Measurements from ENCODE around the gene FBXO7. TPM values are rescaled to one million over a fixed set of nuclear protein-coding genes. Genes with fewer than 3 reads are reported as not detected.

Gene FBXO7
- total RNA-seq, 1 donor from 2014 or later = 75.6 TPM

DNA sequence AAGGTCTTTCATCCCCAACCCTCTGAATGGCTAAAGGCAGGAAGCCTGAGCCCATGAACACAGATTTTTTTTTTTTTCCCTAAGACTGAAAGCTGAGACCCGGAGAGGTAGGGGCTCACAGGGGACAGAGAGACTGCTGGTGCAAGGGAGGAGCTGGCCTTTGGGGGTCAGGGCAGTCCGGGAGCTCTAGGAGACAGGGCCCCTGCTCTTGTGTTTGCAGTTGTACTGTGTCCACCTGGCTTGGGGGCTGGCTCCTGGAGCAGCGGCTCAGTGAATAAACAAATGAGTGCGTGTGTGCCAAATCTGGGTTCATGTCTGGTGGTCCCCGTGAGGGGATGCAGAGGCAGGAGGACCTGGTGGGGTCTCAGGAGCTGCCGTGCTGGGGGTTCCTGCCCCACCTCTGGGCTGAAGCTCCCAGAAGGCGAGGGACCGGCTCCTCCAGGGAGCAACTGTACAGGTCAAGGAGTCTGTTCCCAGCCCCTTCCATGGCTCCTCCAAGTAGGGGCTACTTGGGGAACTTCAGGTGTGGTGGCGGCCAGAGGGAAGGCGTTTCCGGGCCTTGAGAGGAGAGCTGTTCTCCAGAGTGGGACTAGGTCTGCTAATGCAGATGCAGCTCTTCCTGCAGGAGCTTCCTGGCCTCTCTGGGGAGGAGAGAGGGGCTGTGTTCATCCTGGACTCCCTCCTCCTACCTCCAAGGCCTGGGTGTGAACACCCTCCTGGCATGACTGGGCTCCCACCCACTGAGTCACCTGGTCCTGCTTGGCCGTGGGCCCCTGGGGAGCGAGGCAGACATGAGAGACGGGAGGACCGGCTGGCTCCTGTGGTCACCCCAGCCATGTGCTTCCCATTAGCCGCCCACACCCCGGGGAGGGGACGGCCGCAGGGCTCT, 57.6 kb downstream of the FBXO7 start:
- peak; percentile 84 for DNase-seq (ENCODE audit: low spot score)

DNA sequence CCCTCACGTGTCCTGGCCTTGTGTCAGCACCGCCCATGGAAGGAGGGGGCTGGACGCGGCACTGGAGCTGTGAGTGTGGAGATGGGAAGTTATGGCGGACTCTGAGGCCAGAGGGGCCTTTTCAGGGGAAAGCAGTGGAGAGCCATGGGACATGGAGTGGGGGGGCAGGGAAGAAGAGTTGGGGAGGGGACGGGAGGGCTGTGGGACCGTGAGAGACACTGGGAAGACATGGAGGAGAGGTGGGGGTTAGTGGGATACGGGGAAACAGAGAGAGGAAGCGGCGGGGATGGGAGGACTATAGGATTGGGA, 58.2 kb downstream of the FBXO7 start:
- DNase-seq (ENCODE audit: low spot score) = no peak

DNA sequence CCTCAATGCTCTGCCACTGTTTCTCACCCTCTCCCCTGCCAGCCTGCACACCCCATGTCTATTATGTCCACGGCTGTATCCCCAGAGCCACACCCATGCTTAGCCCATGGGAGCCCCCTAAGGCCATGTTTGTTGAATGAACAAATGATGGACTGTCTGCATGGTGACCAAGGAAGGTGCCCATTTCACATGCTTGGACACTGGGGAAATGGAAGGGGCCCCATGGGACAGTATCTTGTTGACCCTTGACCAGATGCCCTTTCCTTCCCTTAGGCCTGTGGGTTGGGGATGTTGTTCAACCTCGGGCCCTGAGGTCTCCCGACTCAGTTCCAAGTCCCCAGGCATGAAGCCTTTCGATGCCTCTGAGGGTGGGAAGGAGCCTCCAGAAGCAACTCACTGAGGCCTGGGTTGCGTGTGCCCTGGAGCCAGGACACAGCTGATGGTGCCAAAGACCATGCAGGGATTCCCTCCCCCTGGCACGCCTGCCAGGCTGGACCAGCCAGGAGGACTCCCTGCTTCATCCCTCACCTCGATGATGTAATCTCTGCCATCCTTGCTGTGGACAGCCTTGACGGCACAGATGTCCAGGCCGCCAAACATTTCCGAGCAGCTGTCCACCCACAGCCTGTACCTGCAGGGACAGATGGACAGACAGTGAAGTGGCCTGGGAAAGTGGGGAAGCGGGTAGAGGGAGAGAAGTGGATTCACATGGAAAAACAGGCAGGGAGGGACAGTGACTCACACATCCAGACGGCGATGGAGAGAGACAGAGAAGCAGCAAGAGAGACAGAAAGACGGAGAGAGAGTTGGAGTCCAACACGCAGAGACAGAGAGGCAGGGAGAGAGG, 58.9 kb downstream of the FBXO7 start:
- DNase-seq (ENCODE audit: low spot score) = no peak

DNA sequence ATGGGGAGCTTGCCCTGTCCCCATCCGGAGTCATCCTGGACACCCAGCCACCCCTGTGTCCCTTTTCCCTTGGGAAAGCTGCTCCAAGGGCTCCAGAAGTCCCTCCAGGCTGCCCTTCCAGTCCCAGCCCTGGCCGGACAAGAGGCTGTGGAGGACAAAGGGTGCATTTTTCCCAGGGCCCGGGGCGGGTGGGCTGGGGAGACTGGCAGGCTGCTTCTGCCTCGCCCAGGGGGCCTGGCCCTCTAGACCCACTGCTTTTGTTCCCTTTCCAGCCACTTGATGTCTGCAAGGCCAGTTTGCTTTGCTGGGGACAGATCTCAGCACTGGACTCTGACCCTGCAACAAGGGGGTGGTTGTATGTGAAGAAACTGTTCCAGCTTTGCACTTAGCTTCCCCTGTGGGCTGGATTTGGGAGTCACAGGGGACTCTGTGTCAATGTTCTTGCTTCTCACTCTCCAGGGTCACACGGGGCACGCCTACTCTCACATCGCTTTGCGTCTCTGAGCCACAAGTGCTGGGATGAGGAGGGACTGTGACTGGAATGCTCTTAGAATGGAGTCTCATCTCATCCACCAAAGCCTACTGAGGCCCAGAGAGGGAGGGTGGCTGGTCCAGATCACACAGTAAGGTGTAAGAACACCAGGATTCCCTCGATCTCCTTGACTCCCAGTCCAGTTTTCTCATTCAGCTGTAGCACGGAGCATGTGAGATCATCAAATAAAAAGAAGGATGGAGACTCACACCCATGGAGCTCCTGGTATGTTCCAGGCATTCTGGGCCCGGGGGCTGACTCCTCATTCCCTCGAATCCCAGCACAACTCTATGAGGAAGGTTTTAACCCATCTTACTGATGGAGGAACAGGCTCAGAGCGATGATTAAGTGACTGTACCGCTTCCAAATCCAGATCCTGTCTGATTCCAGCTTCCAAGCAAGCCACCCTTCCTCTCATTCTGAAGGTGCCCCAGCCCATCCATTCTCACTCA, 59.9 kb downstream of the FBXO7 start:
- peak; percentile 71 for DNase-seq (ENCODE audit: low spot score)

DNA sequence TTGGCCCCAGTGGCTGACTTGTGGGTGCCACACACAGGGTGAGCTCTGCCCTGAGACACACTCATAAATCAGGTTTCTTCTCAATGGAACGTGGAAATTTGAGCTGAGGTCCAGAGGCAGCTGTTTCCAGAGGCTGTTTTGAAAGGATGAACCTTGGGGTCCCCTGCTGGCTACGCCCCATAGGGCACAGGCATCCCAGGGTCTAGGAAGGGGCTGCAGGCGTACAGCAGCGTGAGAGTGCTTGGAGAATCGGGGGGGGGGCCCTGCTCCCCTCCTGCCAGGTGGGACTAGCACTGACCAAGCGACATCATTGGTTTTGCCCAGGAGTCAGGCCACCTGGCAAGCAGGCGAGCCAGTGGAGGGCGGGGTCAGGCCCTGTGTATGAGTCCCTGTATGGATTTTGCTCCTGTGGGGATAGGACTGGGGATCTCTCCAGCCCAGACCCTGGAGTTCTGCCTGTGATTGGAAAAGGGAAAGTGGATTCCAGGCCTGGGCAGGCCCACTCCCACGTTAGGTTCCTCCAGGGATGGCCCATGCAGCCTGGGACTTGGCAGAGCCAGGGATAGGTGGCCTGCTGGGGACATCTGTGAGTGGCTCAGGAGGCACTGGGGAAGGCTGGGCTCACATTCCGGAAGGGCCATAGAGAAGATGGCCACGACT, 61.0 kb downstream of the FBXO7 start:
- DNase-seq (ENCODE audit: low spot score) = no peak

DNA sequence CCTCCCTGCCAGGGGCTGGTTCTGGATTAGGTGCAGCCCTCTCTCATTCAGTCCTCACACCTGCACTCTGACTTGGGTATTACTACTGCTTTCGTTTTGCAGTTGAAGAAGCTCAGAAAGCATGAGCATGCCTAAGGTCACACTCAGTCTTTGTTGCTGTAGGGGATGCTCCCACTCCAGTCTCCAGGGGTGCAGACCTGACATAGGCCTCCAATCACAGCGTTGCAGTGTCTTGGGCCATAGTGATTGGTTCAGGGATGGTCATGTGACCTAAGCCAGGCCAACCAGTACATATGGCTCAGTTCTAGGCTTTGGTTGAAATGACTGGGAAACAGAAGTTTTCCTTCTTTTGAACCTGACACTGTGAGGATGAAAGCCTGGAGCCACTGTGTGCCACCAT, 61.7 kb downstream of the FBXO7 start:
- no peak for DNase-seq (ENCODE audit: low spot score)

DNA sequence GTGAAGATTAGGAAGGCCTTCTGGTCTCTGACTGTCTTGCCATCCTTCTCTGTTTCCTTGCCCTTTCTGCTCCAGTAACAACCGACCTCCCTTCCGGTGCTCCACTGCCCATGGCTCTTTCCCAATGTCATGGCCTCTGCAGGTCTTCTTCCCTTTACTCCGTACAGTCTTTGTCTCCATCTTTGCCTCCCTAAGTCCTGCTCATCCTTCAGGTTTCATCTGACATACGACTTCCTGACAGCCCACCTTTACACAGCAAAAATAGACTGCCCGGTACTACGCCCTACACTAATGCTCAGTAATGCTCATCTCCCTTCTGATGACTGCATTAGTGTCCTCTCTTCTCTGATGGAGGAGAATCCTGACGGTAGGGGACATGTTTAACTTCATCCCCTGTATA, 63.9 kb downstream of the FBXO7 start:
- DNase-seq (ENCODE audit: low spot score) = no peak

DNA sequence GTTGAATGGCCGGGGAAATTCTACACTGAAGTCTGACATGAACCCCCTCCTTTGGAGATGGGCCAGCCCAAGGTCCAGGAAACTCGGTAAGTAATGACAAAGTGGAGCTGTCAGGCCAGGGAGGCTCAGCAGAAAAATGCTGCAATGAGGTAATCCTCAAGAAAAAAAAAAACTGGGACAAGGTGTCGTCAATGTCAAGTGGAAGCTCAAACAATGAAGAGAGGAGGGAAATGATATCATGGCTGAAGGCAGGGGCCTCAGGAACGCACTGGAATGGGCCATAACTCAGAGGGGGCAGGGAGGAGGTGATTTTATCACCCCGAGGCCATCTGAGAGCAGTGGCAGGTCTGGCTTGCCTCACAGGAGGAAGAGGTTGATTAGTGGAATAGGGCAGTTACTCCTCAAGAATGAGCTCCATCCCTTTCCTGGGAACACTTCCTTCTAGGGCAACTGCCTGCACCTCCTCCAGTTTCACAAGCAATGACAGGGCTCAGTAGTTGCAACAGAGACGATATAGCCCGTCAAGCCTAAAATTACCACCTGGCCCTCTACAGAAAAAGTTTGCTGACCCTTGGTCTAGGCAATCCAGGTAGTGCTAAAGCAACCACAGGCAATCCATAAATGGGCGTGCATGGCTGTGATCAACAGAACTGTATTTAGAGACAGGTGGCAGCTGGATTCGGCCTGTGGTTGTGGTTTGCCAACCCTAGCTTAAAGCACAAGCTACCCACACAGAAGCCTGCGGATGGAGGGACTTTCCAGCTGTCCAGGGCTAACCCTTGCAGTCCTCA, 65.2 kb downstream of the FBXO7 start:
- DNase-seq (ENCODE audit: low spot score) = no peak

DNA sequence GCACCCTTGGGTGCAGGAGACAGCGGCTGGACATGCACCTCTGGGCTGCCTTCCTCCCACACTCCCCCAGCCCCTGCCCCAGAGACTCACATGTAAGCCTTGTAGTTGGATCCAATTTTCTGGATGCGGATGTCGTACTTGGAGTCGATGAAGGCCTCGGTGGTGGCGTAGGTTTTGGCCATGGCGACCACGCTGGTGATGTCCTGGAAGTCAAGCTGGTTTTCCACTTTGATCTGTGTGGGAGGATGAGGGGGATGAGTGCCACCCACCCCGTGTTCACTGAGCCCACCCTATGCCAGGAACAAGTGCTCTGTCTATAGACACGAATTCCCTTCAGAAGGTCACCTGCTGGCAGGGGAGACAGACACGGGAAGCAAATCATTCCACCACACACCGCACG, 66.9 kb downstream of the FBXO7 start:
- no peak for DNase-seq (ENCODE audit: low spot score)

DNA sequence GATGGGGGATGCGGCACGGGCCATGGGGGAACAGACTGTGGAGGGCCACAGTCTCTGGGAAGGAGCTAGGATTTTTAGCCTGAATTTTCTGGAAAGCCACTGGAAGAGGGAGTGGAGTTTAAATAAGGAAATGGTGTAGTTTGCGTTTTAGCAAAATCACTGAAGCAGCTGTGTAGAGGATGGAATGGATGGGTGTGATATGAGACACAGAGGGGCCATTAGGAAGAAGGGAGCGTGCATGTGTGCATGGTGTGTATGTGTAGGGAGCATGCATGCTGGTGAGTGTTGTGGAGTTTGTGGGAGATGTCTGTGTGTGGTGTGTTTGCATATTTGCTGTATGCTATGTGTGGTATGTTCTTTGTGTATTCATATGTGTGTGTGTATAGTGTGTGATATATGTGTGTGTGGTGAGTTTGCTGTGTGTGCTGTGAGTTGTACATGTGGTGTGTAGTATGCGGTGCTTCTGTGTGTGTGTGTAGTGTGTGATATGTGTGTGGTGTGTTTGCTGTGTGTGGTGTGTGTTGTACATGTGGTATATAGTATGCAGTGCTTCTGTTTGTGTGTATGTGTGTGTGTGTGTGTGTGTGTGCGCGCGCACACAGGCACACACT, 67.6 kb downstream of the FBXO7 start:
- DNase-seq (ENCODE audit: low spot score) = no peak

DNA sequence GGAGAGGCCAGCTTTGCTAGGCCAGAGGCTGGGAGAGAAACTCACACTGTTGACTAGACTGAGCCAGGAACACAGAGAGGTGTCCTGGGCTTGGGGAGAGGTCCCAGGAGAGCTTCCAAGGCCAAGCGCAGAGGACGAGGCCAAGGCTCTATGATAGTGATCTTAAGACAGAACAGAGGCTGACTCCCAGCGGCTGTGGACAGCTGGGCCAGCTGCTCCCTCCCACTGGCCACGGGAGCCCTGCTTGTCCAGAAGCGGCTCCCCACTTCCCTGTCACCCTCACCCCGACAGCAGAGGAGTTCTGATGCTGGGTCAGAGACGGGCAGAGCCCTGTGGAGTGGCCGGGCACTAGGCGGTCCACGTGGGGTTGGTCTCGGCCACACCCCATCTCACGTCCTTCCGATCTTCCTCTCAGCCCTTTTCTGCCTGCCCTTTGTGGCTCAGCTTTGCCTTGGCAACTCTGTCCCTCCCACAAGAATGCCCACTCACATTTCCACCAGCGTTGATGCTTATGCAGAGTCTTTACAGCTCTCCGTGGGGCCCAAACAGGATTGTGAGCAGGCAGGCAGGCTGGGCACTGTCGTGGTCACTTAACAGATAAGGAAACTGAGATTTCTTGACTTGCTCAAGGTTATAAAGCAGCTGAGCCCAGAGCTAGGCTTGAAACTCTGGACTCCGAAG, 68.2 kb downstream of the FBXO7 start:
- DNase-seq (ENCODE audit: low spot score) = peak; percentile 32

DNA sequence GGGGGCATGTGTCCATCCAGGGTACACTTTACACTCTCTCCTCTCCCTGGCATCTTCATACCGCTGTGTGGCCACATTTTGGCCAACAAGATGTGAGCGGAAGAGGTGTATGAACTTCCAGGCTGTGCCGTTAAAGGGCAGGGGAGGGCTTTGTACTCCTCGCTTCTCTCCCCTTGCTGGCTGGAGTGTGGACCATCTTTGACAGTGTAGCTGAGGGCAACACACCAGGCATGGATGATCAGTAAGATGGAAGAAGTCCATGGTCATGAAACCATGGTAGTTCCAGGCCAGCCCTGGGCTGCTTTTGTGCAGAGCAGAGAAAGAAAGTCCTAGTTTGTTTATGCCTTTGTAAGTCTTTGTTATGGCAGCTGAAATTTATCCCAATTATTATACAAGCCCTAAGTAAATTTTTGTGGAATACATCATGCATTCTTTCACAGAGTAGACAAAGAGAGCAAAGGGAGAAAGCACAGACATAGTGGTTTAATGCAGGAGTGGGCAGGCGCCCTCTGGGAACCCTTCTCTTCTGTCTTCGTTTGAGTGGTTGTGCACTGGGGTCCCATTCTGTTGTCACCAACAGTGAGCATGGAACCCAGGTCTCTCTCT, 70.4 kb downstream of the FBXO7 start:
- no peak for DNase-seq (ENCODE audit: low spot score)

DNA sequence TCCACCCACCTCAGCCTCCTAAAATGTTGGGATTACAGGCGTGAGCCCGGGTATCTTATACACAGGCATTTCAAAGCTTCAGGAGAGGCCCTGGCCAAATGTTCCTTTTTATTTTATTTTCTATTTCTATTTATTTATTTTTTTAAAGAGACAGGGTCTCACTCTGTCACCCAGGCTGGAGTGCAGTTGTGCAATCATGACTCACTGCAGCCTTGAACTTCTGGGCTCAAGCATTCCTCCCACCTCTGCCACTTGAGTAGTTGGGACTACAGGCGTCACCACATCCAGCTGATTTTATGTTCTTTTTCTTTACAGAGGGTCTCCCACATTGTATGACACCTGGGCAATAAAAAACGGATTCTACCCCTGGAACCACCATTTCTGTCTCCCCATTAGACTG, 71.2 kb downstream of the FBXO7 start:
- DNase-seq (ENCODE audit: low spot score) = no peak

DNA sequence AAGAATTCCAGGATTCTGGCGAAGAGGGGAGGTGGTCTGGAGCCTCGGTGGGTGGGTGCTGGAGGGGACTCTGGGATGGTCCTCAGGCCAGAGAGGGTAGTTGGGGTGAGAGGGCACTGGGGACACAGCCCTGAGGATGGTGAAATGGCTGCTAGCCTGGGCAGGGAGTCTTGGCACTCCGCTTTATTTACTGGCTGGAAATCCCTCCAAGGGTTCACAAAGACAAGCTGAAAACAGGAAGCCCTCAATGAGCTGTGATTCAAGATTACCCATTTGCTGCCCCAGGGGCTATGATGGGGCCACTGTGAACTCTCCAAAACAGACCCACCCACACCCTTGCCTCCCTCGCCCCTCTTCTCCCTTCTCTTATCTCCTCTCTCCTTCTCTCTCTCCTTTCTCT, 71.9 kb downstream of the FBXO7 start:
- no peak for DNase-seq (ENCODE audit: low spot score)

DNA sequence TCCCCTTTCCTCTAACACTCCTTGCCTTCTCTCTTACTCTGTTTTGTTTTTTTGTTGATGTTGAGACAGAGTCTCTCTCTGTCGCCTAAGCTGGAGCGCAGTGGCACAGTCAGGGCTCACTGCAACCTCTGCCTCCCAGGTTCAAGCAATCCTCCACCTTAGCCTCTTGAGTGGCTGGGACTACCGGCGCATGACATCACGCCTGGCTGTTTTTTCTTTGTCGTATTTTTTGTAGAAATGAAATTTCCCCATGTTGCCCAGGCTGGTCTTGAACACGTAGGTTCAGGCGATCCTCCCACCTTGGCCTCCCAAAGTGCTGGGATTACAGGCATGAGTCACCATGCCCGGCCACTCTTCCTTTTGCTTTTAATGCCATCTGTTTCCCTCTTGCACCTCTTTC, 72.3 kb downstream of the FBXO7 start:
- DNase-seq (ENCODE audit: low spot score) = no peak

DNA sequence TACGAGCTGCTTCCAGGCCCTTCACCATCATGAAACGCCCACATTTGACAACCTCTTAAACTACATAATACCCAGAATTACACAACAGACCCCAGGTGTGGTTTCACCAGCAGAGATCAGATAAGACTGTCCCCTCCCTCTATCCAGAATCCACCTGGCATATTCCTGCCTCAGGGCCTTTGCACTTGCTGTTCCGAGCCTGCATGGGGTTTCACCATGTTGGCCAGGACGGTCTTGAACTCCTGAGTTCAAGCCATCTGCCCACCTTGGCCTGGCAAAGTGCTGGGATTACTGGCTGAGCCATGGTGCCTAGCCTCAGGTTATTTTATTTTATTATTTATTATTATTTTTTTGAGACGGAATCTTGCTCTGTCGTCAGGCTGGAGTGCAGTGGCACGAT, 73.4 kb downstream of the FBXO7 start:
- DNase-seq (ENCODE audit: low spot score) = no peak

Data from mucosa of gallbladder (tissue), 1 donor.